Erythroblast (primary cell): ENCODE results near the gene ABHD2.

Source experiments
- GATA1 ChIP-seq: IDR thresholded peaks from 2 replicates; pipeline ENCODE4 v1.6.1; 2011; ENCODE audit warnings: low read depth, mild to moderate bottlenecking, control low read depth, low read length, moderate library complexity
- POLR2A ChIP-seq: IDR thresholded peaks from 2 replicates; pipeline ENCODE4 v1.6.1; 2011; ENCODE audit warnings: mild to moderate bottlenecking, low read length

DNA sequence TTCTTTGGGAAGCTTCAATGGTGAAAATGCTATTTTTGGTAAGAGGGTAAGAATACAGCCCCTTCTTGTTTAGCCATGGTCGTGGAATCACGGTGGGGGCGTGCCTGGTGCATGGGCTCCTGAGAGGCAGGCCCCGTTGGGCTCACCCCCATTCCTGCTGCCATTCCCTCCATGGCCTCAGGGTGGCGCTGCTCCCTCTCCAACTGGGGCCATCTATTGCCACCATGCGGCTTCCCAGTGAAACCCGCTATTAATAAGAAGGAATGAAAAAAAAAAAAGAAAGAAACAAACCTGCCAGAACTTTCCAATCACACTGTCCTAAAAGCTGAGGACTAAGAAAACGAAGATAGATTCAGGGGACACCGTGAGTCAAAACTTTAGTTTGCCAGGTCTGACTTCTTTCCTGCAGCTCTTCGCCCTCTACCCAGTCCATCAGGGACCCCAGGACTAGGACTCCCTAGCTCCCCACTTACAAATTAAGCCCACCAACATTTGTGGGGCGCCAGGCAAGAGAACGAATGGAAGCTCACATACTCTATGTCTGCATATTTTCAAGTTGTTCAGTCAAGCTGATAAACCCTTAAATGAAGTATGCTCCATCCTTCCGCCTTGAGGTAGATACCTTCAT is 30.6 kb upstream of the ABHD2 start:
- TF ChIP-seq POLR2A (no peak), GATA1 (no peak)
